GM12873 (cell line): ENCODE data around the gene CHPF.

Source experiments
- TF ChIP-seq, protein P1 (sequence below): IDR thresholded peaks from 2 replicates; pipeline ENCODE4 v1.5.1; 2012; ENCODE audit warnings: low read depth, mild to moderate bottlenecking, moderate library complexity, low read length, control low read depth; ENCODE audit not compliant: insufficient read depth; ENCODE audit errors: missing control alignments

Gene CHPF

DNA sequence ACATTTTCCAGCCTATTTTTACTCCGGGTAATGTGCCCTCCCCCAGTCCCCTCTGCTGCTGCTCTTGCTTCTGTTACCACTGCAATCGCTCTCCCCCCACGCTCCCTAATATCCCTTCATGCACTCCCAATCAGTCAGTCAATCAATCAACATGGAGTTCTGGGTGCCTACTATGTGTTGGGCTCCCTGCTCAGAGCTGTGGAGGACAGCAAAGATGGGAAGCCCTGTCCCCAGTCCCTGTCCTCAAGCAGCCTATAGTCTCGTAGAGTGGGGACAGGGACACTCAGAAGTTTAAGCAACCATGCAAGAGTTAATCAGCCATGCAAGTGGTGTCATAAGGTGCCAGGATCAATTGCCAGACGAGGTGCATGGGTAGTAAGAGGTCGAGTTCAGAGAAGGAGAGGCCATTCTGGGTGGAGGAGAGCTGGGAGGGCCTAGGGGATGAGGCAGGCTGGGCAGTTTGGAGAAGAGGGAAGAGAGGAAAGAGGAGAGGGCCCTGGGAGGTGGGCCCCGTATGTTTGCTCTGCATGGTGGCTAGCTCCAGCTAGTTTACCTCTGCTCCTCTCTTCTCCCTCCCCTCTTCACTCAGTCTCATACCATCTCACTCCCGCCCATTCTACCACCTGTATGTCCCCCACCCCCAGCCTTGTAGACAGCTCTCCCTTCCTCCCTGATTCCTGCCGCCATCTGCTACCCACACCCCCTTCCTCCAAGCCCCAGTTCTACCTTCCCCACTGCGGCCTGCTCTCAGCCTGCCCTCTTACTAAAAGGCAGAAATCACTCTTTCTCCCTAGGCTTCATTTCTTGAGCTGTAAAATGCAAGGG lies 25.4 kb downstream of the CHPF start:
- TF ChIP-seq, protein P1, sequence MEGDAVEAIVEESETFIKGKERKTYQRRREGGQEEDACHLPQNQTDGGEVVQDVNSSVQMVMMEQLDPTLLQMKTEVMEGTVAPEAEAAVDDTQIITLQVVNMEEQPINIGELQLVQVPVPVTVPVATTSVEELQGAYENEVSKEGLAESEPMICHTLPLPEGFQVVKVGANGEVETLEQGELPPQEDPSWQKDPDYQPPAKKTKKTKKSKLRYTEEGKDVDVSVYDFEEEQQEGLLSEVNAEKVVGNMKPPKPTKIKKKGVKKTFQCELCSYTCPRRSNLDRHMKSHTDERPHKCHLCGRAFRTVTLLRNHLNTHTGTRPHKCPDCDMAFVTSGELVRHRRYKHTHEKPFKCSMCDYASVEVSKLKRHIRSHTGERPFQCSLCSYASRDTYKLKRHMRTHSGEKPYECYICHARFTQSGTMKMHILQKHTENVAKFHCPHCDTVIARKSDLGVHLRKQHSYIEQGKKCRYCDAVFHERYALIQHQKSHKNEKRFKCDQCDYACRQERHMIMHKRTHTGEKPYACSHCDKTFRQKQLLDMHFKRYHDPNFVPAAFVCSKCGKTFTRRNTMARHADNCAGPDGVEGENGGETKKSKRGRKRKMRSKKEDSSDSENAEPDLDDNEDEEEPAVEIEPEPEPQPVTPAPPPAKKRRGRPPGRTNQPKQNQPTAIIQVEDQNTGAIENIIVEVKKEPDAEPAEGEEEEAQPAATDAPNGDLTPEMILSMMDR: no peak

GRCh38 chr2:219516888-219517287 lies 26.7 kb downstream of the CHPF start:
- TF ChIP-seq, protein P1: no peak

GRCh38 chr2:219515874-219516629 lies 27.6 kb downstream of the CHPF start:
- TF ChIP-seq, protein P1: no peak

DNA sequence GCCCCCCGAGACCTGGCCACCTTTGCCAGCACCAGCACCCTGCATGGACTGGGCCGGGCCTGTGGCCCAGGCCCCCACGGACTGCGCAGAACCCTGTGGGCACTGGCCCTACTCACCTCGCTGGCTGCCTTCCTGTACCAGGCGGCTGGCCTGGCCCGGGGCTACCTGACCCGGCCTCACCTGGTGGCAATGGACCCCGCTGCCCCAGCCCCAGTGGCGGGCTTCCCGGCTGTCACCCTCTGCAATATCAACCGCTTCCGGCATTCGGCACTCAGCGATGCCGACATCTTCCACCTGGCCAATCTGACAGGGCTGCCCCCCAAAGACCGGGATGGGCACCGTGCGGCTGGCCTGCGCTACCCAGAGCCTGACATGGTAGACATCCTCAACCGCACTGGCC lies 28.8 kb downstream of the CHPF start:
- TF ChIP-seq, protein P1: no peak

DNA sequence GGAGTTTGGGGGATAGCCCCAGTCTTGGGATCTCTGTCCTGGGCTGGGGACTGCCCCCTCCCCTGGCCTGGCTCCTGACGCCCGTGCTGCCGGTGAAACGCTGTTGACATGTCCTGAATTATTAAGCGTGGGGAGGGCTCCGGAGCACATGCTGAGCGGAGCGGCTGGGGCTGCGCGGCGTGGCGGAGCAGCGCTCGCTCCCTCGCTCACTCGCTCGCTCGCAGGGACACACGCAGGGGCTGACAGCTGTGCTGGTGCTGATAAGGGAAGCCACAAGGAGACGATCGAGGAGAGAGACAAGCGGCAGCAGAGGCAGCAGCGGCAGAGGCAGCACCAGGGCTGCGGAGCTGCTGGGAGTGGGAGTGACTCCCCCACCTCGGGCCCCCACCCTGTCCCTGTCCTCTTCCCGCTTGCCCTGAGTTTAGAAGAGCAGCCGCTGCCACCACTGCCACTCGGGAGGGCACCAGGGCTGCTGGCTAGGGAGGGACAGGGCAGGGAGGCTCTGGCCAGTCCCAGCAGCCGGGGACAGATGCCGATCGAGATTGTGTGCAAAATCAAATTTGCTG lies 29.3 kb downstream of the CHPF start, which contains the start of gene ASIC4:
Gene ASIC4 (plus strand): TSS at position 287 of the 566 bp plus-strand sequence. CDS start 243 bp downstream, at position 530.
- TF ChIP-seq, protein P1: no peak

DNA sequence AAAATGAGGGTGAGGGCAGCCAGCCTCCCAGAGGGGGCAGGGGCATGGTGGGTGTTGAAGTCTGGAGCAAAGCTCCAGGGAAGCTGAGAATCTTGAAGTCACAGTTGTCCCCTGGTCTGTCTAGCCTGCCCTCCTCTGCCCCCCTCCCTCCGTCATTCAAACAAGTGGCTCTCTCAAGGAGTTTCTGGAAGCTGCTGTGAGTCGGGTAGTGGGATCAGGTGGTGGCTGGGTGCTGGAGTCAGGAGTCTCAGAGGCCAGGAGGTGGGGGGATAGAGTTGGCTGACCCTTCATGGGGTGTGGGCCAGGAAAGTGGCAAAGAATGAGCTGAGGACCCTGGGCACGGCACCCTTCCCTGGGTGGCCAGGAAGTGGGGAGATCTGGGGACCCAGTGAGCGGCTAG lies 29.8 kb downstream of the CHPF start:
- TF ChIP-seq, protein P1: no peak
